Endothelial cell of umbilical vein (primary cell): ENCODE results near the gene IQCH.

Experiments
- EZH2 ChIP-seq: IDR thresholded peaks from 2 replicates; pipeline ENCODE4 v1.6.1; 2012; ENCODE audit warnings: borderline replicate concordance, low read depth, mild to moderate bottlenecking, moderate library complexity, low read length, inconsistent platforms; ENCODE audit not compliant: severe bottlenecking
- POLR2AphosphoS5 ChIP-seq: IDR thresholded peaks from 2 replicates; pipeline ENCODE4 v1.6.1; 2012; ENCODE audit warnings: low read depth, mild to moderate bottlenecking, control low read depth, low read length, moderate library complexity; ENCODE audit not compliant: insufficient read depth
- TF ChIP-seq, protein P1 (sequence below), 2 donors: IDR thresholded peaks; 1 replicate in 1 of 2; 2 replicates in 1 of 2; pipeline ENCODE4 v1.5.1; 2011; ENCODE audit warnings: low read length in 2 of 2, mild to moderate bottlenecking in 2 of 2, moderate library complexity in 2 of 2, control low read depth in 1 of 2, inconsistent platforms in 1 of 2, low read depth in 1 of 2; ENCODE audit not compliant: insufficient read depth in 1 of 2; ENCODE audit errors: extremely low read depth in 1 of 2
- TF ChIP-seq, protein P2 (sequence below): IDR thresholded peaks from 2 replicates; pipeline ENCODE4 v1.6.1; 2011; ENCODE audit not compliant: insufficient read depth, insufficient read length

DNA sequence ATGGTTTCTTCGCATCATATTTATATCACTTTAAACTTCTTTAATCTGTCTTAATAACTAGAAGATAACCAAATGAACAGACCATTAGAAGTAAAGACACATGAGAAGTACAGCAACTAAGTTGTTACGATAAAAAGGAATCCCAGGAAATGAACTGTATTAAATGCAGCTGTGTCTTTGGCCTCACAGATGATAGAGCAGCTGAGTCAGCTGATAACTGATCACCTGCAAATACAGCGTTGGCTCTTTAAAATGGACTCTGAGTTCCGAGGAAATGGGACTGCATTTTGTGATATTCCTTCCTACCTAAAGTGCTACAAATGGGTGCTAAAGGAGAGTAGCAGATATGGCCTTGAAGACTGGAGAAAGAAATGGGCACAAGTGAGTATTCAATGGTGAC is 145.3 kb downstream of the IQCH start:
- TF ChIP-seq, protein P1, sequence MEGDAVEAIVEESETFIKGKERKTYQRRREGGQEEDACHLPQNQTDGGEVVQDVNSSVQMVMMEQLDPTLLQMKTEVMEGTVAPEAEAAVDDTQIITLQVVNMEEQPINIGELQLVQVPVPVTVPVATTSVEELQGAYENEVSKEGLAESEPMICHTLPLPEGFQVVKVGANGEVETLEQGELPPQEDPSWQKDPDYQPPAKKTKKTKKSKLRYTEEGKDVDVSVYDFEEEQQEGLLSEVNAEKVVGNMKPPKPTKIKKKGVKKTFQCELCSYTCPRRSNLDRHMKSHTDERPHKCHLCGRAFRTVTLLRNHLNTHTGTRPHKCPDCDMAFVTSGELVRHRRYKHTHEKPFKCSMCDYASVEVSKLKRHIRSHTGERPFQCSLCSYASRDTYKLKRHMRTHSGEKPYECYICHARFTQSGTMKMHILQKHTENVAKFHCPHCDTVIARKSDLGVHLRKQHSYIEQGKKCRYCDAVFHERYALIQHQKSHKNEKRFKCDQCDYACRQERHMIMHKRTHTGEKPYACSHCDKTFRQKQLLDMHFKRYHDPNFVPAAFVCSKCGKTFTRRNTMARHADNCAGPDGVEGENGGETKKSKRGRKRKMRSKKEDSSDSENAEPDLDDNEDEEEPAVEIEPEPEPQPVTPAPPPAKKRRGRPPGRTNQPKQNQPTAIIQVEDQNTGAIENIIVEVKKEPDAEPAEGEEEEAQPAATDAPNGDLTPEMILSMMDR (IDR thresholded peaks at IDR 0.05; ENCODE audit: extremely low read depth in 1 of 2, insufficient read depth in 1 of 2, low read depth in 1 of 2, low read length in 2 of 2): no peak
- TF ChIP-seq, protein P2, sequence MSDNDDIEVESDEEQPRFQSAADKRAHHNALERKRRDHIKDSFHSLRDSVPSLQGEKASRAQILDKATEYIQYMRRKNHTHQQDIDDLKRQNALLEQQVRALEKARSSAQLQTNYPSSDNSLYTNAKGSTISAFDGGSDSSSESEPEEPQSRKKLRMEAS: no peak
- TF ChIP-seq EZH2 (no peak), POLR2AphosphoS5 (no peak)
